ENCODE data around the gene NPHP4. TPM values are rescaled to one million over a fixed set of nuclear protein-coding genes. Genes with fewer than 3 reads are reported as not detected.

The NPHP4 gene
- total and polyA plus RNA-seq, 5 donors: 2.8 to 6.0 (median 5.1) TPM

GRCh38 chr1:5921129-5921528 lies 71.1 kb downstream of the NPHP4 start:
- Histone ChIP-seq H3K9me3 (ENCODE audit: control insufficient read depth, low read length) (no peaks in the 10 kb centered on the region), H3K4me1 (ENCODE audit: control insufficient read depth, insufficient read depth, low read length) (no peaks in the 10 kb centered on the region), H3K27me3 (ENCODE audit: control insufficient read depth, insufficient read depth) (no peaks in the 10 kb centered on the region), H3K27ac (ENCODE audit: low read length) (no peak overlapping the region), H3K4me3 (ENCODE audit: low read length) (no peak overlapping the region)
- WGBS: 88% methylated on average over 7 of the region's 7 CpGs
- DNase-seq: no peak
- no peak for ATAC-seq
- intact Hi-C loops (cut with DNase I): no loop called here

GRCh38 chr1:5920201-5920600 lies 72.0 kb downstream of the NPHP4 start:
- intact Hi-C loops (cut with DNase I): no loop called here
- H3K4me3 ChIP-seq (ENCODE audit: low read length): no peak overlapping the region
- no peak for DNase-seq
- no peaks in the 10 kb centered on the region for H3K27me3 ChIP-seq (ENCODE audit: control insufficient read depth, insufficient read depth)
- H3K27ac ChIP-seq (ENCODE audit: low read length): no peak overlapping the region
- H3K4me1 ChIP-seq (ENCODE audit: control insufficient read depth, insufficient read depth, low read length): no peaks in the 10 kb centered on the region
- WGBS: 97% methylated on average over 17 of the region's 17 CpGs
- ATAC-seq: no peak
- H3K9me3 ChIP-seq (ENCODE audit: control insufficient read depth, low read length): no peaks in the 10 kb centered on the region

GRCh38 chr1:5918275-5918649 lies 74.0 kb downstream of the NPHP4 start:
- Histone ChIP-seq H3K4me3 (ENCODE audit: low read length) (no peak overlapping the region), H3K27me3 (ENCODE audit: control insufficient read depth, insufficient read depth) (no peaks in the 10 kb centered on the region), H3K27ac (ENCODE audit: low read length) (no peak overlapping the region), H3K9me3 (ENCODE audit: control insufficient read depth, low read length) (no peaks in the 10 kb centered on the region), H3K4me1 (ENCODE audit: control insufficient read depth, insufficient read depth, low read length) (no peaks in the 10 kb centered on the region)
- intact Hi-C loops (cut with DNase I): loop anchor here in 2 of 4 donors (5.0 to 10.0 kb wide), 4 partner anchors 173 to 1263 kb away; partner anchors contain the start of gene AJAP1 (in 1 of the 2)
- DNase-seq (no peak), ATAC-seq (no peak)
- 67% methylated on average over 2 of the region's 2 CpGs for WGBS

GRCh38 chr1:5917591-5918274 lies 74.5 kb downstream of the NPHP4 start:
- 87% methylated on average over 14 of the region's 14 CpGs for WGBS
- intact Hi-C loops (cut with DNase I): loop anchor here in 2 of 4 donors (5.0 to 10.0 kb wide), 4 partner anchors 173 to 1263 kb away; partner anchors contain the start of gene AJAP1 (in 1 of the 2)
- H3K9me3 ChIP-seq (ENCODE audit: control insufficient read depth, low read length): no peaks in the 10 kb centered on the region

GRCh38 chr1:5917281-5917590 lies 75.0 kb downstream of the NPHP4 start:
- intact Hi-C loops (cut with DNase I): loop anchor here in 2 of 4 donors (5.0 to 10.0 kb wide), 4 partner anchors 172 to 1262 kb away; partner anchors contain the start of gene AJAP1 (in 1 of the 2)
- Histone ChIP-seq H3K27ac (ENCODE audit: low read length) (no peak overlapping the region), H3K4me1 (ENCODE audit: control insufficient read depth, insufficient read depth, low read length) (no peaks in the 10 kb centered on the region), H3K4me3 (ENCODE audit: low read length) (no peak overlapping the region), H3K27me3 (ENCODE audit: control insufficient read depth, insufficient read depth) (no peaks in the 10 kb centered on the region), H3K9me3 (ENCODE audit: control insufficient read depth, low read length) (no peaks in the 10 kb centered on the region)
- DNase-seq: no peak
- 89% methylated on average over 3 of the region's 3 CpGs for WGBS
- ATAC-seq: no peak

More at GRCh38 chr1:5917591-5918274, 74.5 kb downstream of the NPHP4 start:
- Histone ChIP-seq H3K4me3 (ENCODE audit: low read length) (no peak overlapping the region), H3K27me3 (ENCODE audit: control insufficient read depth, insufficient read depth) (no peaks in the 10 kb centered on the region), H3K27ac (ENCODE audit: low read length) (no peak overlapping the region), H3K4me1 (ENCODE audit: control insufficient read depth, insufficient read depth, low read length) (no peaks in the 10 kb centered on the region)
- no peak for DNase-seq
- ATAC-seq: no peak

GRCh38 chr1:5916572-5917280 lies 75.5 kb downstream of the NPHP4 start:
- Histone ChIP-seq H3K27me3 (ENCODE audit: control insufficient read depth, insufficient read depth) (no peaks in the 10 kb centered on the region), H3K4me3 (ENCODE audit: low read length) (no peak overlapping the region), H3K27ac (ENCODE audit: low read length) (no peak overlapping the region), H3K4me1 (ENCODE audit: control insufficient read depth, insufficient read depth, low read length) (no peaks in the 10 kb centered on the region), H3K9me3 (ENCODE audit: control insufficient read depth, low read length) (no peaks in the 10 kb centered on the region)
- intact Hi-C loops (cut with DNase I): loop anchor here in 2 of 4 donors (5.0 to 10.0 kb wide), 4 partner anchors 172 to 1262 kb away; partner anchors contain the start of gene AJAP1 (in 1 of the 2)
- DNase-seq (no peak), ATAC-seq (no peak)
- WGBS: 92% methylated on average over 10 of the region's 10 CpGs

- Histone ChIP-seq H3K4me1 (ENCODE audit: control insufficient read depth, insufficient read depth, low read length) (no peaks in the 10 kb centered on the region), H3K4me3 (ENCODE audit: low read length) (no peak overlapping the region), H3K27ac (ENCODE audit: low read length) (no peak overlapping the region), H3K27me3 (ENCODE audit: control insufficient read depth, insufficient read depth) (no peaks in the 10 kb centered on the region), H3K9me3 (ENCODE audit: control insufficient read depth, low read length) (no peaks in the 10 kb centered on the region)
- intact Hi-C loops (cut with DNase I): loop anchor here in 3 of 4 donors (2.0 to 10.0 kb wide), 5 partner anchors 171 to 1261 kb away; partner anchors contain the start of gene AJAP1 (in 1 of the 3)
- DNase-seq (no peak), ATAC-seq (peak; percentile 39 to 44)
- WGBS: 40% methylated on average over 11 of the region's 11 CpGs
These were observed 76.3 kb downstream of the NPHP4 start for GRCh38 chr1:5915587-5916571.

- DNase-seq: no peak
- Histone ChIP-seq H3K27me3 (ENCODE audit: control insufficient read depth, insufficient read depth) (no peaks in the 10 kb centered on the region), H3K9me3 (ENCODE audit: control insufficient read depth, low read length) (no peaks in the 10 kb centered on the region), H3K27ac (ENCODE audit: low read length) (no peak overlapping the region), H3K4me1 (ENCODE audit: control insufficient read depth, insufficient read depth, low read length) (no peaks in the 10 kb centered on the region), H3K4me3 (ENCODE audit: low read length) (no peak overlapping the region)
- ATAC-seq: no peak
- WGBS: 87% methylated on average over 14 of the region's 14 CpGs
- intact Hi-C loops (cut with DNase I): loop anchor here in 3 of 4 donors (2.0 to 10.0 kb wide), 5 partner anchors 170 to 1260 kb away; partner anchors contain the start of gene AJAP1 (in 1 of the 3)
These were observed 77.4 kb downstream of the NPHP4 start for GRCh38 chr1:5914676-5915365.

- no peaks in the 10 kb centered on the region for H3K27me3 ChIP-seq (ENCODE audit: control insufficient read depth, insufficient read depth)
- DNase-seq (no peak), ATAC-seq (no peak)
- H3K9me3 ChIP-seq (ENCODE audit: control insufficient read depth, low read length): no peaks in the 10 kb centered on the region
- 97% methylated on average over 10 of the region's 10 CpGs for WGBS
- intact Hi-C loops (cut with DNase I): loop anchor here in 3 of 4 donors (2.0 to 10.0 kb wide), 4 partner anchors 169 to 1259 kb away; partner anchors contain the start of gene AJAP1 (in 1 of the 3)
- no peak overlapping the region for H3K27ac ChIP-seq (ENCODE audit: low read length)
- no peak overlapping the region for H3K4me3 ChIP-seq (ENCODE audit: low read length)
- H3K4me1 ChIP-seq (ENCODE audit: control insufficient read depth, insufficient read depth, low read length): no peaks in the 10 kb centered on the region
These were observed 78.3 kb downstream of the NPHP4 start for GRCh38 chr1:5913876-5914275.
